ENCODE measurements around the gene TAF11L14.
"Not testable (repeated sequence)": the region's sequence is repeated elsewhere in the genome, so short reads cannot be mapped to it uniquely, and the experiment has no call there.

Gene TAF11L14

GRCh38 chr5:17634160-17634559 lies at the start of gene TAF11L14:
TAF11L14 (plus strand) TSS chr5:17634460.
- no peak for DNase-seq

- not testable (repeated sequence) for DNase-seq
Measured at GRCh38 chr5:17585658-17586057, 48.6 kb upstream of the TAF11L14 start, which contains the start of gene TAF11L7. TAF11L7 (minus strand) TSS chr5:17585758.

GRCh38 chr5:17590860-17591259 lies 43.4 kb upstream of the TAF11L14 start, which contains the start of gene TAF11L8:
TAF11L8 (minus strand) TSS chr5:17590960.
- DNase-seq = not testable (repeated sequence)

GRCh38 chr5:17594255-17594654 lies 40.0 kb upstream of the TAF11L14 start, which contains the start of gene TAF11L9:
TAF11L9 (minus strand) TSS chr5:17594394.
- not testable (repeated sequence) for DNase-seq

- DNase-seq = not testable (repeated sequence)
Measured at GRCh38 chr5:17597728-17598127, 36.5 kb upstream of the TAF11L14 start, which contains the start of gene TAF11L10. TAF11L10 (minus strand) TSS chr5:17597828.

GRCh38 chr5:17603880-17604279 lies 30.4 kb upstream of the TAF11L14 start, which contains the start of gene TAF11L11:
TAF11L11 (plus strand) TSS chr5:17604183.
- not testable (repeated sequence) for DNase-seq

GRCh38 chr5:17604951-17605350 lies 29.3 kb upstream of the TAF11L14 start:
- no peak for DNase-seq

GRCh38 chr5:17607461-17607860 lies 26.8 kb upstream of the TAF11L14 start:
- not testable (repeated sequence) for DNase-seq

GRCh38 chr5:17610092-17610491 lies 24.2 kb upstream of the TAF11L14 start, which contains the start of gene TAF11L12:
TAF11L12 (plus strand) TSS chr5:17610392.
- not testable (repeated sequence) for DNase-seq

- DNase-seq = no peak
Measured at GRCh38 chr5:17614872-17615605, 19.2 kb upstream of the TAF11L14 start.

GRCh38 chr5:17619354-17619753 lies 14.9 kb upstream of the TAF11L14 start:
- no peak for DNase-seq

- no peak for DNase-seq
Measured at GRCh38 chr5:17620627-17621026, 13.6 kb upstream of the TAF11L14 start.

GRCh38 chr5:17625686-17626085 lies 8.6 kb upstream of the TAF11L14 start:
- DNase-seq = no peak

- DNase-seq = not testable (repeated sequence)
Measured at GRCh38 chr5:17631788-17632187, 2.5 kb upstream of the TAF11L14 start, which contains the start of gene TAF11L13. TAF11L13 (plus strand) TSS chr5:17632088.

GRCh38 chr5:17649232-17649631 lies 15.0 kb downstream of the TAF11L14 start:
- DNase-seq = not testable (repeated sequence)

GRCh38 chr5:17655201-17655759 lies 21.0 kb downstream of the TAF11L14 start:
- not testable (repeated sequence) for DNase-seq

- no peak for DNase-seq
Measured at GRCh38 chr5:17655921-17656320, 21.7 kb downstream of the TAF11L14 start.

- no peak for DNase-seq
Measured at GRCh38 chr5:17663182-17663581, 28.9 kb downstream of the TAF11L14 start.

GRCh38 chr5:17665836-17666235 lies 31.6 kb downstream of the TAF11L14 start:
- DNase-seq = no peak

- DNase-seq = no peak
Measured at GRCh38 chr5:17666726-17667235, 32.5 kb downstream of the TAF11L14 start.

GRCh38 chr5:17670353-17670752 lies 36.1 kb downstream of the TAF11L14 start:
- DNase-seq = no peak

- DNase-seq = no peak
Measured at GRCh38 chr5:17678751-17679324, 44.6 kb downstream of the TAF11L14 start.

- no peak for DNase-seq
Measured at GRCh38 chr5:17679597-17680203, 45.4 kb downstream of the TAF11L14 start.
